Suprapubic skin (tissue), 4 donors: Measurements from ENCODE around the gene SMARCA4.

ENCODE experiments used
- CTCF ChIP-seq, 2 donors: fragments of 200-600 bp in 1 of 2; fragments of 450-650 bp in 1 of 2; sonication (generic) in 1 of 2; IDR thresholded peaks; one replicate each; pipeline ENCODE4 v1.5.1; 2016 to 2019; ENCODE audit warnings: antibody characterized with exemption in 2 of 2, mild to moderate bottlenecking in 1 of 2, moderate library complexity in 1 of 2
- EP300 ChIP-seq: sonication (generic); formaldehyde crosslinking; IDR thresholded peaks from one replicate; pipeline ENCODE4 v1.6.1; 2017; ENCODE audit warnings: antibody characterized with exemption
- POLR2A ChIP-seq, 2 donors: fragments of 450-650 bp; IDR thresholded peaks; one replicate each; pipeline ENCODE4 v1.6.1; 2017; ENCODE audit warnings: antibody characterized with exemption in 2 of 2, mild to moderate bottlenecking in 2 of 2, moderate library complexity in 2 of 2
- POLR2AphosphoS5 ChIP-seq, 3 donors: sonication (generic); formaldehyde crosslinking; IDR thresholded peaks; one replicate each; pipeline ENCODE4 v1.6.1; 2017; ENCODE audit warnings: antibody characterized with exemption in 3 of 3

GRCh38 chr19:11092181-11092538, 131.3 kb downstream of the SMARCA4 start:
- no peak for TF ChIP-seq POLR2AphosphoS5 (IDR thresholded peaks at IDR 0.05)
- TF ChIP-seq CTCF (IDR thresholded peaks at IDR 0.05): no peak
- TF ChIP-seq POLR2A (IDR thresholded peaks at IDR 0.05): no peak
- TF ChIP-seq EP300: no peak
